Esophagus muscularis mucosa (tissue), 4 donors: Measurements from ENCODE around the gene NAGK. TPM values are rescaled to one million over a fixed set of nuclear protein-coding genes. Genes with fewer than 3 reads are reported as not detected.

ENCODE experiments used
- DNase-seq: peaks from one replicate; pipeline ENCODE4 v3.0.0-alpha.2; 2017; ENCODE audit errors: extremely low spot score
- H3K27ac ChIP-seq, 4 donors: fragments of 200-600 bp; sonication (generic); replicated peaks in 1 of 4; 1 replicate in 3 of 4; 2 replicates in 1 of 4; pipeline ENCODE4 v1.5.1; 2016 to 2019; ENCODE audit warnings: mild to moderate bottlenecking in 1 of 4
- H3K27me3 ChIP-seq, 4 donors: fragments of 200-600 bp; sonication (generic); one replicate each; pipeline versions ENCODE4 v1.5.1 to v1.6.0; 2016 to 2019
- H3K36me3 ChIP-seq, 4 donors: fragments of 200-600 bp; sonication (generic); one replicate each; pipeline ENCODE4 v1.5.1; 2016 to 2019
- H3K4me1 ChIP-seq, 4 donors: fragments of 200-600 bp; sonication (generic); one replicate each; pipeline ENCODE4 v1.5.1; 2016 to 2019
- H3K4me3 ChIP-seq, 4 donors: fragments of 200-600 bp; sonication (generic); 1 replicate in 2 of 4; 2 replicates in 2 of 4; pipeline ENCODE4 v1.5.1; 2016 to 2019; ENCODE audit warnings: mild to moderate bottlenecking in 4 of 4, moderate library complexity in 1 of 4
- H3K9me3 ChIP-seq, 4 donors: fragments of 200-600 bp; sonication (generic); 1 replicate in 3 of 4; 2 replicates in 1 of 4; pipeline ENCODE4 v1.5.1; 2016 to 2019
- EP300 ChIP-seq: sonication (generic); formaldehyde crosslinking; IDR thresholded peaks from one replicate; pipeline ENCODE4 v1.6.1; 2017; ENCODE audit warnings: antibody characterized with exemption
- POLR2A ChIP-seq: fragments of 450-650 bp; IDR thresholded peaks from one replicate; pipeline ENCODE4 v1.6.1; 2017; ENCODE audit warnings: antibody characterized with exemption, moderate library complexity, mild to moderate bottlenecking, low read depth
- POLR2AphosphoS5 ChIP-seq, 2 donors: sonication (generic); formaldehyde crosslinking; IDR thresholded peaks; one replicate each; pipeline ENCODE4 v1.6.1; 2017; ENCODE audit warnings: antibody characterized with exemption in 2 of 2
- WGBS: methylation state at CpG from one replicate; pipeline ENCODE4 v1.1.5; 2018; 5-methylcytosine and 5-hydroxymethylcytosine counted together
- intact Hi-C: fragments of 100-400 bp; cut with DNase I; formaldehyde crosslinking; loops from one replicate; pipeline ENCODE4 v1.15.1; 2023
- total RNA-seq, 4 donors: library from RNA; depleted of rRNA; stranded (reverse); fragments of >200 nt; gene quantifications; one replicate each; pipeline versions ENCODE4 v1.1.0 to v1.2.1, GENCODE V29; 2016
- TF ChIP-seq, protein P1 (sequence below), 3 experiments: fragments of 200-600 bp in 2 of 3; fragments of 450-650 bp in 1 of 3; sonication (generic) in 2 of 3; IDR thresholded peaks; one replicate each; pipeline ENCODE4 v1.5.1; 2017 to 2019; ENCODE audit warnings: antibody characterized with exemption in 3 of 3, mild to moderate bottlenecking in 2 of 3, moderate library complexity in 1 of 3

NAGK gene
- total RNA-seq, 4 donors from 2014 or later = 49.0 to 81.4 (median 65.2) TPM

DNA sequence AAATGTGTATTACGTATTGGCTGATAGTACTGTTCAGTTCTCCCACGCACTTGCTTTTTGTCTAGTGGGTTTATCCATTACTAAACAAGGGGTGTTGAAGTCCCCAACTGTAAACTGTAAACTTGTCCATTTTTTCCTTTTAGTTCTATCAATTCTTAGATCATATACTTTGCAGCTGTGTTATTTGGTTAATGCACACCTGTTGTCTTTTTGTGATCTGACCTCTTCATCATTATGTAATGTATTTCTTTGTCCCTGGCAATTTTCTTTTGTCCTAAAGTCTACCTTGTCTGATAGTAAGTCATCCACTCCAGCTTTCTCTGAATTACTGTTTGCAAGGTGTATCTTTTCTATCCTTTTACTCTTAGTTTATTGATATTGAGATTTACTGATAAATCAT is 39.6 kb downstream of the NAGK start:
- Histone ChIP-seq H3K9me3 (no peaks in the 10 kb centered on the region), H3K4me3 (no peak overlapping the region), H3K27me3 (no peaks in the 10 kb centered on the region), H3K36me3 (peaks cover 6 to 35% (median 20%) of the 10 kb centered on the region in 4 donors), H3K4me1 (no peaks in the 10 kb centered on the region), H3K27ac (no peak overlapping the region)
- WGBS = 100% methylated on average over 2 of the region's 2 CpGs
- TF ChIP-seq EP300 (no peak), POLR2A (no peak), POLR2AphosphoS5 (IDR thresholded peaks at IDR 0.05) (no peak)
- TF ChIP-seq, protein P1, sequence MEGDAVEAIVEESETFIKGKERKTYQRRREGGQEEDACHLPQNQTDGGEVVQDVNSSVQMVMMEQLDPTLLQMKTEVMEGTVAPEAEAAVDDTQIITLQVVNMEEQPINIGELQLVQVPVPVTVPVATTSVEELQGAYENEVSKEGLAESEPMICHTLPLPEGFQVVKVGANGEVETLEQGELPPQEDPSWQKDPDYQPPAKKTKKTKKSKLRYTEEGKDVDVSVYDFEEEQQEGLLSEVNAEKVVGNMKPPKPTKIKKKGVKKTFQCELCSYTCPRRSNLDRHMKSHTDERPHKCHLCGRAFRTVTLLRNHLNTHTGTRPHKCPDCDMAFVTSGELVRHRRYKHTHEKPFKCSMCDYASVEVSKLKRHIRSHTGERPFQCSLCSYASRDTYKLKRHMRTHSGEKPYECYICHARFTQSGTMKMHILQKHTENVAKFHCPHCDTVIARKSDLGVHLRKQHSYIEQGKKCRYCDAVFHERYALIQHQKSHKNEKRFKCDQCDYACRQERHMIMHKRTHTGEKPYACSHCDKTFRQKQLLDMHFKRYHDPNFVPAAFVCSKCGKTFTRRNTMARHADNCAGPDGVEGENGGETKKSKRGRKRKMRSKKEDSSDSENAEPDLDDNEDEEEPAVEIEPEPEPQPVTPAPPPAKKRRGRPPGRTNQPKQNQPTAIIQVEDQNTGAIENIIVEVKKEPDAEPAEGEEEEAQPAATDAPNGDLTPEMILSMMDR (IDR thresholded peaks at IDR 0.05) = no peak
- intact Hi-C loops = no loop called here
- DNase-seq = no peak

DNA sequence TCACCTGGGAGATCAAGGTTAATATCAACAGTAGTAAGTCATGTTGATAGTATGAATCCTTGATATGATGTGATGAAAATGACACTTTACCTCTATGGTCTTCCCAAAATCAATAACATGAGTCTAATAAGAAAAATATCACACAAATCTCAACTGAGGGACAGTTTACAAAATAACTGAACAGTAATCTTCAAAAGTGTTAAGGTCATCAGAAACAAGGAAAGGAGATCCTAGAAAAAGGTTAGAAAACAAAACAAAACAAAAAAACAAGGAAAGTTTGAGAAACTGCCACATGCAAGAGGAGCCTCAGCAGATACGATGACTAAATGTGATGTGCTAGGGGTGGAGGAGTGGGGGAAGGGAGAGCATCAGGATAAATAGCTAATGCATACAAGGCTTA is 45.4 kb downstream of the NAGK start:
- H3K4me3 ChIP-seq = no peak overlapping the region
- TF ChIP-seq, protein P1 (IDR thresholded peaks at IDR 0.05) = no peak
- TF ChIP-seq POLR2A = no peak
- TF ChIP-seq POLR2AphosphoS5 (IDR thresholded peaks at IDR 0.05) = no peak
- no peak for TF ChIP-seq EP300
- H3K27ac ChIP-seq = no peak overlapping the region
- 88% methylated on average over 1 of the region's 1 CpG for WGBS
- H3K4me1 ChIP-seq = no peaks in the 10 kb centered on the region
- no peaks in the 10 kb centered on the region for H3K9me3 ChIP-seq
- intact Hi-C loops = no loop called here
- no peak for DNase-seq
- no peaks in the 10 kb centered on the region for H3K27me3 ChIP-seq
- H3K36me3 ChIP-seq = peaks cover 9 to 79% (median 50%) of the 10 kb centered on the region in 4 donors

DNA sequence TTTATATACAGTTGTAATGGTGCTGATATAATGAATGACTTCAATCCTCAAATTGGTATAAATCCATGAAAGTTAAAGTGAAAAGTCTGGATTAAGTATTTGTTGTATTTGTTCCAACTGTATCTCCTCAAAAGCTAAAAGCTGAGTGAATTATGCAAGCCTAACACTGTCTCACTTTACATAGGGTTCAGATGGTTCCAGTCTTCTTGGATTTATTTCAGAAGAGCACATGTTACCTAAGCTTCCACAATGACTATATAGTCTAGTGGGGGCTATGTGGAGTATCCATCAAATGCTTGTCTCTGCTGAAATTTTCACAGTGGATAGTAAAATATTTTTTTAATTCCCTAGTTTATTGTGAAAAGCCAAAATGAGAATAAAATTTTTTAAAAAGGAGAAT is 48.6 kb downstream of the NAGK start:
- no peak overlapping the region for H3K4me3 ChIP-seq
- H3K9me3 ChIP-seq = no peaks in the 10 kb centered on the region
- H3K36me3 ChIP-seq = peaks cover 4 to 83% (median 61%) of the 10 kb centered on the region in 4 donors
- no peak overlapping the region for H3K27ac ChIP-seq
- no peak for TF ChIP-seq POLR2A
- TF ChIP-seq, protein P1 (IDR thresholded peaks at IDR 0.05) = no peak
- TF ChIP-seq POLR2AphosphoS5 (IDR thresholded peaks at IDR 0.05) = no peak
- no peak for TF ChIP-seq EP300
- intact Hi-C loops = no loop called here
- DNase-seq = no peak
- no peaks in the 10 kb centered on the region for H3K27me3 ChIP-seq
- peaks cover 0 to 6% (median 0%) of the 10 kb centered on the region in 4 donors for H3K4me1 ChIP-seq

DNA sequence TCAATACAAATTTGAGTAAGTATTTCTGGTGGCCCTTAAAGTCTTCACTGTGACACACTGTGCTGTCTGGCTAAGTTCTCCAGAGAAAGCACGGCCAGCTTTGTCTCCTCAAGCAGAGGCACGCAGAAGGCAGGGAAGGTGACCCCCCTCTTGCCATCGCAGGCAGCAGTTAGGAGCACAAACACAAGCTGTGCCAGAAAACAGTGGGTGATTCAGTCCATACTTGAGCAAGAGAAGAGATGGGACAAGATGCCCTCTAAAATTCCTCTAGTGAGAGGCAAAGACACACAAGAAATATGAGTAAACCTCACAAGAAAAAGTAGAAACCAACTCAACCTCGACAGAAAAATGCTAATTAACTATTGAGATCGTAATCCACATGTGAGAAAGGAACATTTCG is 51.7 kb downstream of the NAGK start:
- intact Hi-C loops = no loop called here
- Histone ChIP-seq H3K4me1 (peaks cover 0 to 6% (median 0%) of the 10 kb centered on the region in 4 donors), H3K4me3 (no peak overlapping the region), H3K27me3 (no peaks in the 10 kb centered on the region), H3K9me3 (no peaks in the 10 kb centered on the region), H3K36me3 (peaks cover 0 to 81% (median 58%) of the 10 kb centered on the region in 4 donors), H3K27ac (no peak overlapping the region)
- no peak for DNase-seq
- 90% methylated on average over 6 of the region's 6 CpGs for WGBS
- TF ChIP-seq POLR2AphosphoS5 (IDR thresholded peaks at IDR 0.05) (no peak), POLR2A (no peak), EP300 (no peak)
- TF ChIP-seq, protein P1 (IDR thresholded peaks at IDR 0.05) = no peak

DNA sequence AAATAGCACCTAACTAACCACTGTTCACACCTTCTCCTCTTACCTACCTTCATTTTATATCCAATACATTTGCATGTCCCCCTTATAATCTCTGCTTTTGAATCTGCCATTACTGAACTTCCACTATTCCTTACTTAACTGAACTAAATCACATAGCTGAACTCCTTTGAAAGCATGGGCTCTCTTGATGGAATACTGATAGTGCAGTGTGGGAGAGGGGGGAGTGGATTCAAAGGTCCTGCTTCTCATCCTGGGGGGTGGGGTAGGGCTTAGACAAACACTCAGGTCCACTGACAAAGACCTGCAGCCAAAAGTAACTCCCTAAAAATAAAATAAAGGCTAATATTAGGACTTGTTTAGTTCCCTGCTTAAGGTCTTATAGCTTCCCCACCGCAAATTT is 53.0 kb downstream of the NAGK start:
- intact Hi-C loops = no loop called here
- DNase-seq = no peak
- H3K4me3 ChIP-seq = no peak overlapping the region
- no peaks in the 10 kb centered on the region for H3K27me3 ChIP-seq
- TF ChIP-seq POLR2A = no peak
- TF ChIP-seq POLR2AphosphoS5 (IDR thresholded peaks at IDR 0.05) = no peak
- TF ChIP-seq EP300 = no peak
- TF ChIP-seq, protein P1 (IDR thresholded peaks at IDR 0.05) = no peak
- no peak overlapping the region for H3K27ac ChIP-seq
- peaks cover 0 to 68% (median 50%) of the 10 kb centered on the region in 4 donors for H3K36me3 ChIP-seq
- peaks cover 0 to 6% (median 3%) of the 10 kb centered on the region in 4 donors for H3K4me1 ChIP-seq
- no peaks in the 10 kb centered on the region for H3K9me3 ChIP-seq
- 94% methylated on average over 1 of the region's 1 CpG for WGBS
